GM21619 (cell line): ENCODE measurements around the gene ATP1B1.

ENCODE experiments used
- ATAC-seq: cut with Tn5 transposase; IDR thresholded peaks from one replicate; pipeline ENCODE4 v1.9.1; 2021; ENCODE audit not compliant: unreplicated experiment

ATP1B1 gene

GRCh38 chr1:169092399-169092798, 14.1 kb upstream of the ATP1B1 start:
- no peak for ATAC-seq

GRCh38 chr1:169094897-169095569, 11.5 kb upstream of the ATP1B1 start:
- no peak for ATAC-seq

- no peak for ATAC-seq
These were observed 8.1 kb upstream of the ATP1B1 start for GRCh38 chr1:169098380-169098779.

- no peak for ATAC-seq
These were observed 6.9 kb upstream of the ATP1B1 start for GRCh38 chr1:169099561-169099960.

- no peak for ATAC-seq
These were observed 6.3 kb upstream of the ATP1B1 start for GRCh38 chr1:169100208-169100607.

GRCh38 chr1:169100651-169101088, 5.8 kb upstream of the ATP1B1 start:
- ATAC-seq = no peak

GRCh38 chr1:169102567-169102966, 3.9 kb upstream of the ATP1B1 start:
- no peak for ATAC-seq

GRCh38 chr1:169103002-169103401, 3.5 kb upstream of the ATP1B1 start:
- no peak for ATAC-seq

- ATAC-seq = no peak
These were observed 3.0 kb upstream of the ATP1B1 start for GRCh38 chr1:169103480-169103893.

- no peak for ATAC-seq
These were observed 1.4 kb upstream of the ATP1B1 start for GRCh38 chr1:169105087-169105433.

GRCh38 chr1:169105434-169106094, 926 bp upstream of the ATP1B1 start:
- peak; percentile 27 for ATAC-seq

GRCh38 chr1:169106921-169107602, 572 bp downstream of the ATP1B1 start:
- ATAC-seq = no peak

- no peak for ATAC-seq
These were observed 1.2 kb downstream of the ATP1B1 start for GRCh38 chr1:169107603-169108208.

- no peak for ATAC-seq
These were observed 1.7 kb downstream of the ATP1B1 start for GRCh38 chr1:169108223-169108622.

- ATAC-seq = no peak
These were observed 2.5 kb downstream of the ATP1B1 start for GRCh38 chr1:169108863-169109560.

- no peak for ATAC-seq
These were observed 3.2 kb downstream of the ATP1B1 start for GRCh38 chr1:169109561-169110134.

GRCh38 chr1:169110236-169110635, 3.7 kb downstream of the ATP1B1 start:
- no peak for ATAC-seq

GRCh38 chr1:169110689-169111447, 4.4 kb downstream of the ATP1B1 start:
- ATAC-seq = no peak

- no peak for ATAC-seq
These were observed 5.0 kb downstream of the ATP1B1 start for GRCh38 chr1:169111472-169111871.

GRCh38 chr1:169112241-169112640, 5.8 kb downstream of the ATP1B1 start:
- no peak for ATAC-seq
